ENCODE data around the gene LARGE1.

LARGE1 gene

DNA sequence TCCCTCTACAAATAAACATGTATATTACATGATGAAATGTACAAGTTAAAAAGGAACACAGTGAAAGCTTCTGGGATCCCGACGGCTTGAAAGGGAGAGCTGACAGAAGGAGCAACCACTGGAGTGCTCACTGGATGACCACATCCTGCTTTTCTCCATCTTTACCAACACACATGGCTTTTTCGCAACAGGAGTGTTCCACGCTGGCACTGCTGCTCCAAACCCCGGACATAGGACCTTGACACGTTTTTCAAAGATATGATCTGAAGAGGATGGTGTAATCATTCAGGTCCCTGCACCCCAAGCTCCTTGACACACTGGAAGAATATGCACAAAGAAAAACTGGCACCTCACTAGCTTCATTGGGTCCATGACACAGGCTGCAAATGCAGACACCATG lies 121.9 kb downstream of the LARGE1 start:
- TF ChIP-seq TAF1 (IDR thresholded peaks at IDR 0.05; ENCODE audit: borderline replicate concordance, insufficient read depth, low read length) (no peak), POLR2AphosphoS5 (IDR thresholded peaks at IDR 0.05; ENCODE audit: low read depth, low read length) (no peak), FOXP2 (optimal IDR thresholded peaks at IDR 0.05; ENCODE audit: borderline replicate concordance, extremely low read depth, extremely low read length, insufficient read depth) (no peak), SIN3A (IDR thresholded peaks at IDR 0.05; ENCODE audit: borderline replicate concordance, insufficient read depth, low read length) (no peak)
- TF ChIP-seq, protein P1, sequence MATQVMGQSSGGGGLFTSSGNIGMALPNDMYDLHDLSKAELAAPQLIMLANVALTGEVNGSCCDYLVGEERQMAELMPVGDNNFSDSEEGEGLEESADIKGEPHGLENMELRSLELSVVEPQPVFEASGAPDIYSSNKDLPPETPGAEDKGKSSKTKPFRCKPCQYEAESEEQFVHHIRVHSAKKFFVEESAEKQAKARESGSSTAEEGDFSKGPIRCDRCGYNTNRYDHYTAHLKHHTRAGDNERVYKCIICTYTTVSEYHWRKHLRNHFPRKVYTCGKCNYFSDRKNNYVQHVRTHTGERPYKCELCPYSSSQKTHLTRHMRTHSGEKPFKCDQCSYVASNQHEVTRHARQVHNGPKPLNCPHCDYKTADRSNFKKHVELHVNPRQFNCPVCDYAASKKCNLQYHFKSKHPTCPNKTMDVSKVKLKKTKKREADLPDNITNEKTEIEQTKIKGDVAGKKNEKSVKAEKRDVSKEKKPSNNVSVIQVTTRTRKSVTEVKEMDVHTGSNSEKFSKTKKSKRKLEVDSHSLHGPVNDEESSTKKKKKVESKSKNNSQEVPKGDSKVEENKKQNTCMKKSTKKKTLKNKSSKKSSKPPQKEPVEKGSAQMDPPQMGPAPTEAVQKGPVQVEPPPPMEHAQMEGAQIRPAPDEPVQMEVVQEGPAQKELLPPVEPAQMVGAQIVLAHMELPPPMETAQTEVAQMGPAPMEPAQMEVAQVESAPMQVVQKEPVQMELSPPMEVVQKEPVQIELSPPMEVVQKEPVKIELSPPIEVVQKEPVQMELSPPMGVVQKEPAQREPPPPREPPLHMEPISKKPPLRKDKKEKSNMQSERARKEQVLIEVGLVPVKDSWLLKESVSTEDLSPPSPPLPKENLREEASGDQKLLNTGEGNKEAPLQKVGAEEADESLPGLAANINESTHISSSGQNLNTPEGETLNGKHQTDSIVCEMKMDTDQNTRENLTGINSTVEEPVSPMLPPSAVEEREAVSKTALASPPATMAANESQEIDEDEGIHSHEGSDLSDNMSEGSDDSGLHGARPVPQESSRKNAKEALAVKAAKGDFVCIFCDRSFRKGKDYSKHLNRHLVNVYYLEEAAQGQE (IDR thresholded peaks at IDR 0.05; ENCODE audit: insufficient read depth in 1 of 2, low read depth in 2 of 2, low read length in 2 of 2), result no peak

DNA sequence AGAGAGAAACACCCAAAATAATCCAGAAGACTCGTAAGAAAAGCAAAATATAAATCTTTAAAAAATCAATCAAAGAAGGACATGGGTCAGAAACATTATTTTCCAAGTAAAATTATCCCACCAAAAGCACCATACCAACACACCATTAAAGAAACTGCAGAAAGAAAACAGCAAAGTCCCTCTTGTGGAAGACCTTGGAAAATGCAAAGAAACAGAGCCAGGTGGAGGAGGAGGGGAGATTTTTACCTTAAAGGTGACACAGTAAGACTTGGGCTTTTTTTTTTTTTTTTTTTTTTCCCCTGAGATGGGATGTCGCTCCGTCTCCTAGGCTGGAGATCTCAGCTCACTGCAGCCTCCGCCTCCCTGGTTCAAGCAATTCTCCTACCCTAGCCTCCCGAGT lies 123.8 kb downstream of the LARGE1 start:
- TF ChIP-seq FOXP2 (optimal IDR thresholded peaks at IDR 0.05; ENCODE audit: borderline replicate concordance, extremely low read depth, extremely low read length, insufficient read depth) (no peak), SIN3A (IDR thresholded peaks at IDR 0.05; ENCODE audit: borderline replicate concordance, insufficient read depth, low read length) (no peak), TAF1 (IDR thresholded peaks at IDR 0.05; ENCODE audit: borderline replicate concordance, insufficient read depth, low read length) (no peak), POLR2AphosphoS5 (IDR thresholded peaks at IDR 0.05; ENCODE audit: low read depth, low read length) (no peak)
- TF ChIP-seq, protein P1 (IDR thresholded peaks at IDR 0.05; ENCODE audit: insufficient read depth in 1 of 2, low read depth in 2 of 2, low read length in 2 of 2), result no peak

DNA sequence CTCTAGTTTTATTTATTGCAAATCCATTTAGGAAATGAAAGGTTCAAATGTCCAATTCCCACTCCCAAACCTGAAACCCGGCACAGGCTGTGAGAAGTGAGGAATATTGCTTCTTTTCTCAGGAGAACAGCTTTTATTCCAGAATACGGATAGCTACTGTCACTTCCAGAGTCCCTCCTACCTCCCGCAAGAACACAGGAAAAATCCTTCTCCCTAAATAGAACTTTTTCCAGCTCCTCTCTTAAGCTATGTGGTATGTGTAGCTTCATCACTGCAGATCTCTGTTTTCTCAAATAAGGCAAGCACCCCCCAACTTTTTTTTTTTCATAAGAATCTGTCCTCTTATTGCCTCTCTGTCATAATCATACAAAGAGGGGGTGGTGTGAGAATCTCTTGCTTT lies 126.8 kb downstream of the LARGE1 start:
- TF ChIP-seq TAF1 (IDR thresholded peaks at IDR 0.05; ENCODE audit: borderline replicate concordance, insufficient read depth, low read length) (no peak), SIN3A (IDR thresholded peaks at IDR 0.05; ENCODE audit: borderline replicate concordance, insufficient read depth, low read length) (no peak), FOXP2 (optimal IDR thresholded peaks at IDR 0.05; ENCODE audit: borderline replicate concordance, extremely low read depth, extremely low read length, insufficient read depth) (no peak), POLR2AphosphoS5 (IDR thresholded peaks at IDR 0.05; ENCODE audit: low read depth, low read length) (no peak)
- TF ChIP-seq, protein P1 (IDR thresholded peaks at IDR 0.05; ENCODE audit: insufficient read depth in 1 of 2, low read depth in 2 of 2, low read length in 2 of 2), result no peak

DNA sequence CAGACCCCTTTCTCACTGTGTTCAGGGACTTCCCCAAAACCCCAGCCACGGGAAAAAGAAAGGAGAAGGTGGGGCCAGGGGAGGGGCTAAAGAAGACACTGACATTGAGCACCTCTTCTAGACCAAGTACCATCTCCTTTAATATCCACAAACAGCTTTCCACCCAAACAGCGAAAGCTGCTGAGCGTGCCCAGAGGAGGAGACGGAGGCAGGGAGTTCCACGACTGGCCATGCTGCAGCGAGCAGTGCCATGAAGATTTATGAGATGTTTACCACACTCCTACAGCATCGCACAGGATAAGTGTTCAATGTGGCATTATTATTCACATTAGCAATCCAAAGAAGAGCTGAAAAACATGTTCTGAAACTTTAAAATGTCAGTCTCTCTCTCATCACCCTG lies 127.4 kb downstream of the LARGE1 start:
- TF ChIP-seq, protein P1 (IDR thresholded peaks at IDR 0.05; ENCODE audit: insufficient read depth in 1 of 2, low read depth in 2 of 2, low read length in 2 of 2), result no peak
- TF ChIP-seq SIN3A (IDR thresholded peaks at IDR 0.05; ENCODE audit: borderline replicate concordance, insufficient read depth, low read length) (no peak), POLR2AphosphoS5 (IDR thresholded peaks at IDR 0.05; ENCODE audit: low read depth, low read length) (no peak), FOXP2 (optimal IDR thresholded peaks at IDR 0.05; ENCODE audit: borderline replicate concordance, extremely low read depth, extremely low read length, insufficient read depth) (no peak), TAF1 (IDR thresholded peaks at IDR 0.05; ENCODE audit: borderline replicate concordance, insufficient read depth, low read length) (no peak)
